Posterior vena cava (tissue), 2 donors: ENCODE data around the gene GMEB2. TPM values are rescaled to one million over a fixed set of nuclear protein-coding genes. Genes with fewer than 3 reads are reported as not detected.

Source experiments
- DNase-seq: peaks from one replicate; pipeline ENCODE4 v3.0.0-alpha.2; 2020; ENCODE audit warnings: low spot score
- intact Hi-C, 2 donors: fragments of 100-400 bp; cut with DNase I; formaldehyde crosslinking; loops; one replicate each; pipeline versions ENCODE4 v1.14.1 to v1.14.2; 2022 to 2023
- total RNA-seq, 2 donors: library from RNA; stranded (reverse); fragmentation: NEBNext Ultra II Directional; extraction: Animal tissue kit (Norgen Biotek cat#: 25700); gene quantifications; one replicate each; pipeline ENCODE4 v1.2.1, GENCODE V29; 2021
- donor health status: DM: yes; HTN: yes; CAD: no.
- donor health status: DM: yes; HTN: yes; CAD: no.

Gene GMEB2
- total RNA-seq, 2 donors from 2014 or later = 6.9 to 8.8 TPM

GRCh38 chr20:63543131-63543530 lies 83.8 kb downstream of the GMEB2 start:
- no peak for DNase-seq
- intact Hi-C loops = no loop called here

- DNase-seq = no peak
- intact Hi-C loops = no loop called here
Measured at GRCh38 chr20:63542696-63543095, 84.2 kb downstream of the GMEB2 start.

GRCh38 chr20:63542031-63542559 lies 84.8 kb downstream of the GMEB2 start:
- no peak for DNase-seq
- intact Hi-C loops = no loop called here

- intact Hi-C loops = no loop called here
- no peak for DNase-seq
Measured at GRCh38 chr20:63541371-63541770, 85.5 kb downstream of the GMEB2 start.

GRCh38 chr20:63540417-63541186 lies 86.3 kb downstream of the GMEB2 start:
- intact Hi-C loops = no loop called here

GRCh38 chr20:63539441-63540370 lies 87.2 kb downstream of the GMEB2 start:
- intact Hi-C loops = loop anchor here in 1 of 2 donors (5.0 to 10.0 kb wide), 2 partner anchors 105 to 433 kb away; no protein-coding TSS in a partner anchor
- DNase-seq = no peak

More at GRCh38 chr20:63540417-63541186, 86.3 kb downstream of the GMEB2 start:
- no peak for DNase-seq

- DNase-seq = no peak
- intact Hi-C loops = loop anchor here in 1 of 2 donors (5.0 to 10.0 kb wide), 2 partner anchors 106 to 433 kb away; no protein-coding TSS in a partner anchor
Measured at GRCh38 chr20:63539092-63539430, 87.8 kb downstream of the GMEB2 start.

GRCh38 chr20:63538204-63539091 lies 88.5 kb downstream of the GMEB2 start:
- DNase-seq = no peak
- intact Hi-C loops = loop anchor here in 1 of 2 donors (5.0 to 10.0 kb wide), 2 partner anchors 106 to 434 kb away; no protein-coding TSS in a partner anchor

Other genes with a start within 250 kb of the GMEB2 start
- gene KCNQ2, start 154.4 kb downstream of the GMEB2 start, total RNA-seq = not detected
- 1 to 10 TPM in 1 of 2 donors, under 1 TPM in 1; 0.42 to 2.6 TPM for gene EEF1A2, start 128.0 kb downstream of the GMEB2 start, total RNA-seq
- 100 to 1,000 TPM; 172 to 331 TPM for gene PPDPF, start 106.3 kb downstream of the GMEB2 start, total RNA-seq
- gene PTK6, start 89.7 kb downstream of the GMEB2 start, total RNA-seq = under 1 TPM in 1 of 2 donors, not detected in 1; 0.60 TPM
- gene SRMS, start 79.4 kb downstream of the GMEB2 start, total RNA-seq = not detected
- gene FNDC11, start 72.9 kb downstream of the GMEB2 start, total RNA-seq = under 1 TPM in 1 of 2 donors, not detected in 1; 0.19 TPM
- gene HELZ2, start 52.9 kb downstream of the GMEB2 start, total RNA-seq = 10 to 100 TPM; 13.7 to 25.5 TPM
- gene STMN3, start 26.3 kb upstream of the GMEB2 start, total RNA-seq = 10 to 100 TPM; 11.7 to 27.3 TPM
- 10 to 100 TPM; 28.3 to 28.7 TPM for gene RTEL1, start 31.2 kb upstream of the GMEB2 start, total RNA-seq
- 1 to 10 TPM; 5.4 to 7.0 TPM for gene TNFRSF6B, start 69.6 kb upstream of the GMEB2 start, total RNA-seq
- gene ARFRP1, start 80.9 kb upstream of the GMEB2 start, total RNA-seq = 10 to 100 TPM; 35.7 to 38.1 TPM
- 10 to 100 TPM; 15.1 to 15.2 TPM for gene ZGPAT, start 80.9 kb upstream of the GMEB2 start, total RNA-seq
- gene LIME1, start 109.6 kb upstream of the GMEB2 start, total RNA-seq = 1 to 10 TPM; 4.2 to 4.9 TPM
- 100 to 1,000 TPM in 1 of 2 donors, 10 to 100 TPM in 1; 54.0 to 112 TPM for gene SLC2A4RG, start 112.7 kb upstream of the GMEB2 start, total RNA-seq
- 10 to 100 TPM in 1 of 2 donors, 1 to 10 TPM in 1; 6.8 to 11.9 TPM for gene ZBTB46, start 204.2 kb upstream of the GMEB2 start, total RNA-seq
- gene ABHD16B, start 234.4 kb upstream of the GMEB2 start, total RNA-seq = not detected
- 100 to 1,000 TPM; 113 to 132 TPM for gene TPD52L2, start 238.2 kb upstream of the GMEB2 start, total RNA-seq